Ovary (tissue), 3 donors: Measurements from ENCODE around the gene GP1BB.

Source experiments
- EP300 ChIP-seq: sonication (generic); formaldehyde crosslinking; IDR thresholded peaks from one replicate; pipeline ENCODE4 v1.6.1; 2017; ENCODE audit warnings: antibody characterized with exemption
- POLR2A ChIP-seq: fragments of 450-650 bp; IDR thresholded peaks from one replicate; pipeline ENCODE4 v1.6.1; 2017; ENCODE audit warnings: antibody characterized with exemption, mild to moderate bottlenecking, moderate library complexity
- TF ChIP-seq, protein P1 (sequence below), 3 donors: fragments of 450-650 bp in 2 of 3; fragments of 200-600 bp in 1 of 3; IDR thresholded peaks; one replicate each; pipeline versions ENCODE4 v1.5.1 to v1.8.0; 2016 to 2022; ENCODE audit warnings: antibody characterized with exemption in 3 of 3, mild to moderate bottlenecking in 1 of 3
- donor health status: DM: no; HTN: no; CAD: no.

DNA sequence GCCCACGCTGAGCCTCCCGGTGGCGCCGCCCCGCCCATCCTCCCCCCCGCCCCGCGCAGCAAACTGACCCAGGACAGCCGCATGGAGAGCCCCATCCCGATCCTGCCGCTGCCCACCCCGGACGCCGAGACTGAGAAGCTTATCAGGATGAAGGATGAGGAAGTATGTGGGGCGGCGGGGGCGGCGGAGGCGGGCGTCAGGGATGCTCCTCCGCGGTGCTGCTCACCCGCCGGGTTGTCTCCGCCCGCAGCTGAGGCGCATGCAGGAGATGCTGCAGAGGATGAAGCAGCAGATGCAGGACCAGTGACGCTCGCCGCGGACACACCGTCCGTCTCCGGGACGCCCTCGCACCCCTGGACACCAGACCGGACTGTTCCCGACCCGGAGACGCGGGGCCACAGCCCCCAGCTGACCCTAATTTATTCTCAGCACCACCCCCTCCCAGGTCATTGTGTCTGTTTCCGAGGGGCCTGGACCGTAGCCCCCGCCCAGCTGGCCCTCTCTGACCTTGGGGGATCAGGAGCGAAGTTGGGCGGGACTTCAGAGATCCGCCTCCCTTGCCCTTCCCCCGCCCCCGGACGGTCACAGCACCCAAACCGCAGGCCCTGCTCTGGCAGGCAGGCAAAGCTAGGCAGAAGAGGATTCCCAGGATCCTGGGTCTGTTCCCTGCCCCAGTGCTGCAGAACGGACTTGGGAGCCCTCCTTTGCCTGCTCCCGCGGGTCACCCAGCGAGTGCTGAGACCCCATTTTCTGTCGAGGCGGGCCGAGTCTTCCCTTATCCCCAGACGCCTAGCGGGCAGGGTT, 959 bp upstream of the GP1BB start:
- TF ChIP-seq, protein P1, sequence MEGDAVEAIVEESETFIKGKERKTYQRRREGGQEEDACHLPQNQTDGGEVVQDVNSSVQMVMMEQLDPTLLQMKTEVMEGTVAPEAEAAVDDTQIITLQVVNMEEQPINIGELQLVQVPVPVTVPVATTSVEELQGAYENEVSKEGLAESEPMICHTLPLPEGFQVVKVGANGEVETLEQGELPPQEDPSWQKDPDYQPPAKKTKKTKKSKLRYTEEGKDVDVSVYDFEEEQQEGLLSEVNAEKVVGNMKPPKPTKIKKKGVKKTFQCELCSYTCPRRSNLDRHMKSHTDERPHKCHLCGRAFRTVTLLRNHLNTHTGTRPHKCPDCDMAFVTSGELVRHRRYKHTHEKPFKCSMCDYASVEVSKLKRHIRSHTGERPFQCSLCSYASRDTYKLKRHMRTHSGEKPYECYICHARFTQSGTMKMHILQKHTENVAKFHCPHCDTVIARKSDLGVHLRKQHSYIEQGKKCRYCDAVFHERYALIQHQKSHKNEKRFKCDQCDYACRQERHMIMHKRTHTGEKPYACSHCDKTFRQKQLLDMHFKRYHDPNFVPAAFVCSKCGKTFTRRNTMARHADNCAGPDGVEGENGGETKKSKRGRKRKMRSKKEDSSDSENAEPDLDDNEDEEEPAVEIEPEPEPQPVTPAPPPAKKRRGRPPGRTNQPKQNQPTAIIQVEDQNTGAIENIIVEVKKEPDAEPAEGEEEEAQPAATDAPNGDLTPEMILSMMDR (IDR thresholded peaks at IDR 0.05): no peak
- TF ChIP-seq EP300 (no peak), POLR2A (no peak)
